Bone marrow (tissue), 2 donors: Measurements from ENCODE around the gene LIPG.

Experiments used
- DNase-seq, 2 donors: peaks; one replicate each; lab custom pipeline; 2025; lab: John Stamatoyannopoulos, UW

Gene LIPG

GRCh38 chr18:49612515-49613033, 50.7 kb downstream of the LIPG start:
- no peak for DNase-seq

- no peak for DNase-seq
Measured at GRCh38 chr18:49613141-49613640, 51.3 kb downstream of the LIPG start.

- no peak for DNase-seq
Measured at GRCh38 chr18:49613641-49614151, 51.8 kb downstream of the LIPG start.

DNA sequence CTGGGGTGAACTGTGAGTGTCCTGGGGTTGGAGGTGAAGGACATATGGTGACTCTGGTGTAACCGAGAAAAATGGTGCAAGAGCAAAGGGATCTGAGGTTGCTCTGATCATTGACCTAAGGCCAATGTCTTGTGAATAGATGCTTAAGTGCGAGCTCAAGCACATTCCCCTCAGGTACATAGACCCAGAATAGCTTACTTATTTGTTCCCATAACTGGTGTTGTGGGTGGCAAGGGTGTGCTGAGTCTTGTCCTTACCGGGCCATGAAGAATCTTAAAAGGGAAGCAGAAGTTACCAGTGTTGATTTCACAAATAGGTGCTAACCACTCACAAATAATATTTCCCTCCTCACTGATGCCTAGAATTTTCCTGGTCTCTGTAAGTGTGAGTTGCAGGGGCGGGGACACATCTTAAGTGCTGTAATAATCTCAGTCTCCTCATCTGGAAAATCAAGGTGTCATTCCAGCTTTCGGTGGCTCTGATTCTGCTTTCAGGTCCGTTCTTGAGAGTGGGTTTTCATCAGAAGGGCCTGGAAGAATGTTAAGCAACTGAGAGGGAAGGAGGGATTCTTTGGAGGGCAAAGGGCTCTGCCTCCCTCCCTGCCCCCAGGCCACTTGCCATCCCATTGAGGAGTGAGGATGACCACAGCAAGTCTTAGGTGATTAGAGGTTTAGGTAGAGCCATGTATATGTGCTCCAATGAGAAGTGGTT, 54.9 kb downstream of the LIPG start:
- no peak for DNase-seq

- DNase-seq, result no peak
Measured at GRCh38 chr18:49617329-49617695, 55.5 kb downstream of the LIPG start.

DNA sequence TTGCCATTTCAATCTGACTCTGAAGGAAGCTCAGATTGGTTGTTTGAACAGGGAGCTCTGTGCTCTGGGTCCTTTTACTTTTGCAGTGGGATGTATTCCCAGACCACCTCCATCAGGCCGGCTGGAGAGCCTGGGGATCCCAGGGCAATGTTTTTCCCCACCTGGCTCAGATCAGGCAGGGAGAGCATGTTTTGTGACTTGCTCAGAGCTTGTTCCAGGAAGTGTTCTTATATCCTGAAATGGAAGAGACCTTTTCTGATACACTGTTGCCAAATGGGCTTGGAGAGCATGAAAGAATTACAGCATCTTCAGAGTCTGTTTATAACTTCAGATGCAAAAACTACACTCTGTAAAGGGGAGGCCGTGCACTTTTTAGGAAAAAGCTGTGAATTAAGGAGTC, 56.0 kb downstream of the LIPG start:
- DNase-seq, result no peak

GRCh38 chr18:49618742-49619681, 57.2 kb downstream of the LIPG start:
- DNase-seq, result no peak

DNA sequence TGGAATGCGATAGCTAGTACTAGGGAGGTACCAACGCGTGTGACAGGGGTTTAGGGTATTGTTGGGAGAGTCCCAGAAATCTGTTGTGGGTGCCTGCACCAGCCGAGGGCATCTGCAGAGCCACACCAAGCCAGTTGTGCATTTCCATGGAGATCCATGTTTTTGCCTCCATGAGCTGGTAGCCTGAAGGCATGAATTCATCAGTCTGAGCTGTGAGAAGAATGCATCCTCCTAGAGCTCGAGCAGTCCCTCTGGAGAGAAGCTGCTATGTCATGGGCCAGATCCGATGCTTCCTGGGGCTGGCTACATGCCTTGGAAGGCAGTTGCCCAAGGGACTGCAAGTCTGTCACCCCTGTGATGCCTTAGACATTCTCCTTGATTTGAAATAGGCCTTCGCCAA, 57.9 kb downstream of the LIPG start:
- DNase-seq, result no peak

GRCh38 chr18:49621301-49621700, 59.4 kb downstream of the LIPG start:
- no peak for DNase-seq

- DNase-seq, result no peak
Measured at GRCh38 chr18:49621717-49622351, 60.0 kb downstream of the LIPG start.

DNA sequence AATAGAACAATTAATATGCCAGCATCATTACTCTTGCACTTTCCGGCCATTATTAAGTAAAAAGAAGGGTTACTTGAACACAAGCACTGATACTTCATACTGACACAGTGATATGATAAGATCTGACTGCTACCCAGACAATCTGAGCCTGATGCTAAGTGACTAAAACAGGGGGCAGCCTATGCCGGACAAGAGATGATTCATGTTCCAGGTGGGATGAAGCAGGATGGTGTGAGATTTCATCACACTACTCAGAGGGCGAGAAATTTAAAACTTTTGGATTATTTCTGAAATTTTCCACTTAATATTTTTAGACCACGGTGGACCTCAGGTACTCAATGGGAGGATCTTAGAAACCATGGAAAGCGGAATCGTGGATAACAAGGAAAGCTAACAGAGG, 61.7 kb downstream of the LIPG start:
- DNase-seq, result no peak

- no peak for DNase-seq
Measured at GRCh38 chr18:49625021-49625691, 63.3 kb downstream of the LIPG start.

- DNase-seq, result no peak
Measured at GRCh38 chr18:49626842-49627467, 65.1 kb downstream of the LIPG start.

- DNase-seq, result no peak
Measured at GRCh38 chr18:49628119-49628518, 66.3 kb downstream of the LIPG start.

DNA sequence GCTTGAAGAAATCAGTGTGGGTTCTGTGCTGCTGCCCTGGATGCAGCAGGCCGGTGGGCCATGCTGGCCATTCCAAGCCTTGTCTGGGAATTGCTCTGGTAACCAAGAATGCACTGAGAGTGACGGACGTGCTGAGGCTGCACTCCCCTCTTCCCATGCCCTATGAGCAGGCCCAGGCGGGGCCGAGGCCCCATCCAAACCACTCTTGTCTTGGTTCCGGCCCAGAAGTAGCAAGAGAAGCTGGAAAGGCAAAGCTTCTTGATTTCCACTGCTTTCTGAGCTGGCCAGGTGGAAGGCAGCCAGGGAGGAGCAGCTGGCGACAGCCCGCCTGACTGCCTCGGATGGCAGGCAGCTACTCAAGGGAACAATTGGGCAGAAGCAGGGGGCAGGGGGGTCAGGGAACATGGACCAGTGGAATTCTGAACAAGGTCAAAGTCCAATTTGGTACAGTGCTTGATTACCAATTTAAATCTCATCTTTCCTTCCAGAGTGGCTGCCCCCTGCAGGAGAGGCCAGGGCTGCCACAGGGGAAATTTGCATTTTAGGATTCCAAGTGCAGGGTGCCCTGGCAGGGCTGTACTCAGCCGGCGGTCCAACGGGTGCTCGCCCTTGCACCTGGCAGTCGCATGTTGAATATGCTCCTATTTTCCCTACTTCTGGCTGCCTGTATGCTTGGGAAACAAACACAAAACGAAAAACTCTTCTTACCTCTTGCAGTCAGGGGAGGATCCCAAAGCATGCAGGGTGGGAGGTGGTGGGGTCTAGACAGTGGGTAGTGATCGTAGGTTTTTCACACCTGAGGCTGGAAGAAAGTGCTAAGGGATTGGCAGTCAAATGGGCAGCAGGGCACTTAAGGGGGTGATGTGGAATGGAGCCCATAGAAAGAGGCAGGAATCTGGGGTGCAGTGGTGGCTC, 67.3 kb downstream of the LIPG start:
- DNase-seq, result no peak

GRCh38 chr18:49630246-49630699, 68.4 kb downstream of the LIPG start:
- DNase-seq, result no peak

DNA sequence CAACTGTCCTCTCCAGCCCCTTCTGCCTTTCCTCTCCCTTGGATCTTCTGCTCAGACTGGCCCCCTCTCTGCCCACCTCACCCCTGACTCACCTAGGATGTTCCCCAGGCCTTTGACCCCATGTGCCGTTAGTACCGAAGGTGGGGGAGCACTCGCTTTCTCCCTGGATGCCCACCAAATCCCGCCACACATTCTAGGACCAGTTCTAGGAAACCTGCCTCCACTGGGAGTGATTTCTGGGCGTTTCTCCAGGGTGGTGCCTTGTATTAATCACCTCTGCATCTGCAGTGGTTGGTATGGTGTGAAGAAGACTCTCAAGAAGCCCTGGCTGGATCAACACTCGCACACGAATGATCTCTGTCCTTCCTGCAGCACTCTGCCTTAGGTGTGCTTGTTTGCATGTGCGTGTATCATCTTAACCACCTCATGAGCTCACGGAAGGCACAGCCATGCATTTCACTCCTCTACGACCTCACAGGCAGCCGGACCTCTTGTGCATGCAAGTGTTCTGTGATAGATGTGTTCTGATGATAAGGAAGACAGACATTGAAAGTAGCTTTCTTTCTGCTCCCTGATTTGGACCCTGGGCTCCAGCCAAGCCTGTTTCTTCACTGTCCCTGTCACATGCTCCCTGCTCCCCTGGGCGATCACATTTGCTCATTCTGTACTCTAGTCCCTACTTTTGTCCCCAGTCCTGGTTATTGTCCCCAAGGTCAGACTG, 69.4 kb downstream of the LIPG start:
- DNase-seq, result no peak

DNA sequence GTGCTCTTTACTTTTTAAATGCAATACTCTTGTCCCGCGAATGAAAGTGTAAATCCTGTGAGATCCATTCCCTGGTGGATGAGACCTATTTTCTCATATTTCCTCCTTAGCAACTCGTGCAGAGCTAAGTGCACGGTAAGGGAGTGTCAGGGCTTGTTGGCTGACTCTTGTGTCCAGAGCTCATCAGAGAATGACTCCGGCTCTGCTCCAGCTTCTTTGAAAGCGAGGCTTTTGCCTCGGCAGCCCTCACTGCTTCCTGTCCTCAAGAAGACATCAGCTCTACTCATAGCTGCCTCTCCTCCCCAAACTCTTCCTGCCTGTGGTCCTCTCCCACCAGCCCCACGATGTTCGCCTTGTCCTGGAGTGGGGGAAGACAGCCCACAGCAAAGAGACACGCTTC, 70.7 kb downstream of the LIPG start:
- no peak for DNase-seq

GRCh38 chr18:49638209-49638785, 76.4 kb downstream of the LIPG start:
- DNase-seq, result no peak
